ENCODE measurements around the gene MICAL3. TPM values are rescaled to one million over a fixed set of nuclear protein-coding genes. Genes with fewer than 3 reads are reported as not detected.

The MICAL3 gene
- total RNA-seq = 17.9 and 23.7 TPM in 2 replicates

DNA sequence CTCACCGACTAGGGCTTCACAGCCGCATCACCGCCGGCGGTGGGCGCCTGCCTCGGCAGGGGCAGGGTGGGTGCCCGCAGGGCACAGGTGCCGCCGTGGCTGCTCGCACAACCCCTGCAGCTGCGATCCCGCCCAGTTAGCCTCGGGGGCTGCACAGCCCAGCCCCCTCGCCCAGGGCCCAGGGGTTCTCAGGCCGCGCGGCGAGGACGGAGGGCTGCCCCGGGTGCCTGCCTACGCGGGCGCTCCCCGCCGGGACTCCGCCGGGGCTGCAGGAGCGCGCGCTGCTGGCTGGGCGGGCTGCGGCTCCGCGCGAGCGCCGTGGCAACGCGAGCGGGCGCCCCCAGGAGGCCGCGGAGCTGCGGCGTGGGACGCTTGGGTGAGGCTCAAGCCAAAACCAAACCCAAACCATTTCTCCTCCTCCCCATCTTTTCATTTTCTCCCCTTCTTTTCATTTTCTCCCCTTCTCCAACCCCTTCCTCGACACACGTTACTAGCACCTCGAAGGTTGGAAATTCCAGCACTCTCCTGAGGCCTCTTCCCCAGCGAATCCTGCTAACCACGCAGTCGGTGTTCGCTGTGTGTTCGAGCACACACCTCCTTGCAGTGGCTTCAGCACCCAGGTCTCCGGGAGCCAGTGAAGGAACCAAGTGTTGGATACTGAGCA, at the start of gene MICAL3:
Gene MICAL3 (minus strand): TSS at position 286 of the 664 bp plus-strand sequence. CDS start 117,749 bp downstream, outside the sequence.

GRCh38 chr22:17774206-17774925, 250.0 kb downstream of the MICAL3 start, which contains the start of gene BID:
Gene BID, minus strand, starts transcription at chr22:17774469. Its CDS starts 24,353 bp downstream, at chr22:17750116.

Other genes with a start within 250 kb of the MICAL3 start
- gene PEX26, start 53.4 kb upstream of the MICAL3 start, total RNA-seq = 20.1 and 24.4 TPM in 2 replicates
- 0.33 and 0.62 TPM in 2 replicates for gene TUBA8, start 86.2 kb upstream of the MICAL3 start, total RNA-seq
- gene USP18, start 125.6 kb upstream of the MICAL3 start, total RNA-seq = 7.4 and 9.0 TPM in 2 replicates

Measured in uterine smooth muscle cell (primary cell).